ENCODE results near the gene OR4E1.
"Not testable (repeated sequence)": the region's sequence is repeated elsewhere in the genome, so short reads cannot be mapped to it uniquely, and the experiment has no call there.

The OR4E1 gene

GRCh38 chr14:21673718-21674117 is at the start of gene OR4E1:
Gene OR4E1, minus strand, starts transcription at chr14:21673818. Its CDS starts 2,883 bp downstream, at chr14:21670935.
- Histone ChIP-seq H3K27me3 (ENCODE audit: insufficient read depth, low read length) (no peaks in the 10 kb centered on the region), H3K9ac (ENCODE audit: low read depth, low read length) (no peak within 1 kb of the TSS), H3K4me3 (ENCODE audit: low read length) (no peak within 1 kb of the TSS), H3K36me3 (ENCODE audit: insufficient read depth, low read depth, low read length) (no peaks in the 10 kb centered on the region), H3K4me1 (ENCODE audit: insufficient read depth, low read length) (no peaks in the 10 kb centered on the region), H3K9me3 (ENCODE audit: insufficient read depth, low read depth, low read length) (no peaks in the 10 kb centered on the region), H3K27ac (ENCODE audit: low read length) (no peak within 1 kb of the TSS)

GRCh38 chr14:21721504-21721903 is 47.9 kb upstream of the OR4E1 start:
- Histone ChIP-seq H3K27me3 (ENCODE audit: insufficient read depth, low read length) (peaks cover 7% of the 10 kb centered on the region), H3K4me3 (ENCODE audit: low read length) (no peak overlapping the region), H3K4me1 (ENCODE audit: insufficient read depth, low read length) (no peaks in the 10 kb centered on the region), H3K9ac (ENCODE audit: low read depth, low read length) (no peak overlapping the region), H3K36me3 (ENCODE audit: insufficient read depth, low read depth, low read length) (no peaks in the 10 kb centered on the region), H3K9me3 (ENCODE audit: insufficient read depth, low read depth, low read length) (no peaks in the 10 kb centered on the region), H3K27ac (ENCODE audit: low read length) (no peak overlapping the region)

- H3K4me1 ChIP-seq (ENCODE audit: insufficient read depth, low read length): no peaks in the 10 kb centered on the region
- no peaks in the 10 kb centered on the region for H3K36me3 ChIP-seq (ENCODE audit: insufficient read depth, low read depth, low read length)
- H3K27ac ChIP-seq (ENCODE audit: low read length): no peak overlapping the region
- H3K9ac ChIP-seq (ENCODE audit: low read depth, low read length): no peak overlapping the region
- H3K4me3 ChIP-seq (ENCODE audit: low read length): no peak overlapping the region
- peaks cover 7% of the 10 kb centered on the region for H3K27me3 ChIP-seq (ENCODE audit: insufficient read depth, low read length)
- no peaks in the 10 kb centered on the region for H3K9me3 ChIP-seq (ENCODE audit: insufficient read depth, low read depth, low read length)
Observed at GRCh38 chr14:21719841-21720240, 46.2 kb upstream of the OR4E1 start.

GRCh38 chr14:21714318-21714929 is 40.8 kb upstream of the OR4E1 start:
- H3K4me3 ChIP-seq (ENCODE audit: low read length): no peak overlapping the region
- no peak overlapping the region for H3K27ac ChIP-seq (ENCODE audit: low read length)
- no peaks in the 10 kb centered on the region for H3K9me3 ChIP-seq (ENCODE audit: insufficient read depth, low read depth, low read length)
- no peaks in the 10 kb centered on the region; the same call in 1 of the 2 replicates for H3K27me3 ChIP-seq (ENCODE audit: insufficient read depth, low read length)
- H3K36me3 ChIP-seq (ENCODE audit: insufficient read depth, low read depth, low read length): no peaks in the 10 kb centered on the region
- no peaks in the 10 kb centered on the region for H3K4me1 ChIP-seq (ENCODE audit: insufficient read depth, low read length)
- no peak overlapping the region for H3K9ac ChIP-seq (ENCODE audit: low read depth, low read length)

- Histone ChIP-seq H3K9ac (ENCODE audit: low read depth, low read length) (no peak overlapping the region), H3K9me3 (ENCODE audit: insufficient read depth, low read depth, low read length) (no peaks in the 10 kb centered on the region), H3K27ac (ENCODE audit: low read length) (no peak overlapping the region), H3K36me3 (ENCODE audit: insufficient read depth, low read depth, low read length) (no peaks in the 10 kb centered on the region), H3K27me3 (ENCODE audit: insufficient read depth, low read length) (no peaks in the 10 kb centered on the region), H3K4me1 (ENCODE audit: insufficient read depth, low read length) (no peaks in the 10 kb centered on the region), H3K4me3 (ENCODE audit: low read length) (no peak overlapping the region)
Observed at GRCh38 chr14:21712036-21712435, 38.4 kb upstream of the OR4E1 start.

GRCh38 chr14:21711360-21711961 is 37.8 kb upstream of the OR4E1 start:
- no peaks in the 10 kb centered on the region for H3K27me3 ChIP-seq (ENCODE audit: insufficient read depth, low read length)
- H3K9ac ChIP-seq (ENCODE audit: low read depth, low read length): no peak overlapping the region
- H3K9me3 ChIP-seq (ENCODE audit: insufficient read depth, low read depth, low read length): no peaks in the 10 kb centered on the region; the same call in 1 of the 2 replicates
- no peak overlapping the region for H3K4me3 ChIP-seq (ENCODE audit: low read length)
- no peaks in the 10 kb centered on the region for H3K4me1 ChIP-seq (ENCODE audit: insufficient read depth, low read length)
- no peaks in the 10 kb centered on the region for H3K36me3 ChIP-seq (ENCODE audit: insufficient read depth, low read depth, low read length)
- no peak overlapping the region for H3K27ac ChIP-seq (ENCODE audit: low read length)

GRCh38 chr14:21704338-21704737 is 30.7 kb upstream of the OR4E1 start:
- no peak overlapping the region for H3K9ac ChIP-seq (ENCODE audit: low read depth, low read length)
- no peaks in the 10 kb centered on the region for H3K27me3 ChIP-seq (ENCODE audit: insufficient read depth, low read length)
- H3K9me3 ChIP-seq (ENCODE audit: insufficient read depth, low read depth, low read length): no peaks in the 10 kb centered on the region; the same call in 1 of the 2 replicates
- H3K36me3 ChIP-seq (ENCODE audit: insufficient read depth, low read depth, low read length): no peaks in the 10 kb centered on the region
- no peak overlapping the region for H3K27ac ChIP-seq (ENCODE audit: low read length)
- H3K4me3 ChIP-seq (ENCODE audit: low read length): no peak overlapping the region
- no peaks in the 10 kb centered on the region for H3K4me1 ChIP-seq (ENCODE audit: insufficient read depth, low read length)

GRCh38 chr14:21703357-21704326 is 30.0 kb upstream of the OR4E1 start:
- no peak overlapping the region for H3K9ac ChIP-seq (ENCODE audit: low read depth, low read length)
- H3K4me1 ChIP-seq (ENCODE audit: insufficient read depth, low read length): no peaks in the 10 kb centered on the region
- H3K4me3 ChIP-seq (ENCODE audit: low read length): no peak overlapping the region
- no peaks in the 10 kb centered on the region; the same call in 1 of the 2 replicates for H3K9me3 ChIP-seq (ENCODE audit: insufficient read depth, low read depth, low read length)
- no peak overlapping the region for H3K27ac ChIP-seq (ENCODE audit: low read length)
- no peaks in the 10 kb centered on the region for H3K36me3 ChIP-seq (ENCODE audit: insufficient read depth, low read depth, low read length)
- H3K27me3 ChIP-seq (ENCODE audit: insufficient read depth, low read length): no peaks in the 10 kb centered on the region

GRCh38 chr14:21702316-21702715 is 28.7 kb upstream of the OR4E1 start:
- no peaks in the 10 kb centered on the region for H3K36me3 ChIP-seq (ENCODE audit: insufficient read depth, low read depth, low read length)
- no peak overlapping the region for H3K27ac ChIP-seq (ENCODE audit: low read length)
- no peak overlapping the region for H3K9ac ChIP-seq (ENCODE audit: low read depth, low read length)
- H3K9me3 ChIP-seq (ENCODE audit: insufficient read depth, low read depth, low read length): no peaks in the 10 kb centered on the region; the same call in 1 of the 2 replicates
- H3K4me3 ChIP-seq (ENCODE audit: low read length): no peak overlapping the region
- H3K27me3 ChIP-seq (ENCODE audit: insufficient read depth, low read length): no peaks in the 10 kb centered on the region
- H3K4me1 ChIP-seq (ENCODE audit: insufficient read depth, low read length): no peaks in the 10 kb centered on the region

- H3K4me3 ChIP-seq (ENCODE audit: low read length): no peak overlapping the region
- no peak overlapping the region for H3K27ac ChIP-seq (ENCODE audit: low read length)
- no peaks in the 10 kb centered on the region for H3K27me3 ChIP-seq (ENCODE audit: insufficient read depth, low read length)
- no peak overlapping the region for H3K9ac ChIP-seq (ENCODE audit: low read depth, low read length)
- no peaks in the 10 kb centered on the region for H3K36me3 ChIP-seq (ENCODE audit: insufficient read depth, low read depth, low read length)
- no peaks in the 10 kb centered on the region for H3K4me1 ChIP-seq (ENCODE audit: insufficient read depth, low read length)
- no peaks in the 10 kb centered on the region for H3K9me3 ChIP-seq (ENCODE audit: insufficient read depth, low read depth, low read length)
Observed at GRCh38 chr14:21699551-21699950, 25.9 kb upstream of the OR4E1 start.

GRCh38 chr14:21698538-21698937 is 24.9 kb upstream of the OR4E1 start:
- H3K27ac ChIP-seq (ENCODE audit: low read length); H3K9ac ChIP-seq (ENCODE audit: low read depth, low read length); H3K36me3 ChIP-seq (ENCODE audit: insufficient read depth, low read depth, low read length); H3K9me3 ChIP-seq (ENCODE audit: insufficient read depth, low read depth, low read length); H3K4me3 ChIP-seq (ENCODE audit: low read length); H3K4me1 ChIP-seq (ENCODE audit: insufficient read depth, low read length); H3K27me3 ChIP-seq (ENCODE audit: insufficient read depth, low read length): not testable (repeated sequence)
